Activated B cell treated with CpG ODN at 0.5 μM for 24 hours (primary cell): ENCODE results near the gene SNCB. TPM values are rescaled to one million over a fixed set of nuclear protein-coding genes. Genes with fewer than 3 reads are reported as not detected.

Source experiments
- ATAC-seq: fragments of 200-7000 bp; cut with Tn5 transposase; one replicate; pipeline ENCODE4 v1.10.0; 2021; ENCODE audit warnings: low read depth, mild to moderate bottlenecking, moderate library complexity
- CTCF ChIA-PET: fragments of 350-600 bp; sonication (Branson Sonifier 250); formaldehyde crosslinking; loops from one replicate; lab custom pipeline; 2021; ENCODE audit warnings: antibody characterized with exemption; lab: Charles Lee
- POLR2A ChIA-PET: fragments of 350-600 bp; sonication (Branson Sonifier 250); formaldehyde crosslinking; loops from one replicate; lab custom pipeline; 2021; ENCODE audit warnings: antibody characterized with exemption; lab: Charles Lee
- DNase-seq: peaks from one replicate; pipeline ENCODE4 v3.0.0; 2022
- H3K27ac Mint-ChIP-seq: one replicate; pipeline ENCODE4 v1.8.0; 2020; ENCODE audit warnings: mixed read lengths
- H3K27me3 Mint-ChIP-seq: one replicate; pipeline ENCODE4 v1.8.0; 2021; ENCODE audit warnings: mixed read lengths
- H3K36me3 Mint-ChIP-seq: one replicate; pipeline ENCODE4 v1.8.0; 2021; ENCODE audit warnings: low read depth, mixed read lengths
- H3K4me1 Mint-ChIP-seq: one replicate; pipeline ENCODE4 v1.8.0; 2021; ENCODE audit warnings: mixed read lengths
- H3K4me3 Mint-ChIP-seq: one replicate; pipeline ENCODE4 v1.8.0; 2020; ENCODE audit warnings: mild to moderate bottlenecking, mixed read lengths
- H3K9me3 Mint-ChIP-seq: one replicate; pipeline ENCODE4 v1.8.0; 2020; ENCODE audit warnings: mixed read lengths
- CTCF ChIP-seq: fragments of 200-600 bp; IDR thresholded peaks from one replicate; pipeline ENCODE4 v1.8.0; 2022; ENCODE audit warnings: antibody characterized with exemption, mild to moderate bottlenecking
- intact Hi-C: fragments of 100-400 bp; cut with micrococcal nuclease; formaldehyde crosslinking; loops from one replicate; pipeline ENCODE4 v1.15.1; 2024
- total RNA-seq: library from RNA; stranded (reverse); gene quantifications from 2 replicates; pipeline ENCODE4 v1.2.3, GENCODE V29; 2022

The SNCB gene
- total RNA-seq, 1 donor from 2014 or later = not detected

- DNase-seq (no peak), ATAC-seq (no peak)
- intact Hi-C loops = no loop called here
- peaks cover 9% of the 10 kb centered on the region for H3K4me1 Mint-ChIP-seq
- no peak for TF ChIP-seq CTCF
- H3K27ac Mint-ChIP-seq = no peak overlapping the region
- no peaks in the 10 kb centered on the region for H3K36me3 Mint-ChIP-seq
- POLR2A ChIA-PET = interaction anchor here (0.9 to 1.0 kb wide), 3 partner anchors 26 to 85 kb away, joined by 3 to 4 read pairs (median 3); partner anchors contain the start of genes RNF44 and TSPAN17
- CTCF ChIA-PET = interaction anchor here (1.1 to 1.4 kb wide), 2 partner anchors 9 to 39 kb away, joined by 3 to 4 read pairs; partner anchors contain the start of genes EIF4E1B and SNCB
- peaks cover 46% of the 10 kb centered on the region for H3K27me3 Mint-ChIP-seq
- H3K4me3 Mint-ChIP-seq = no peak overlapping the region
- H3K9me3 Mint-ChIP-seq = no peaks in the 10 kb centered on the region
Measured at GRCh38 chr5:176621661-176622079, 8.7 kb downstream of the SNCB start.

GRCh38 chr5:176620333-176620981 is 9.9 kb downstream of the SNCB start:
- Mint-ChIP-seq H3K36me3 (no peaks in the 10 kb centered on the region), H3K4me3 (peak overlapping the region; percentile 71), H3K4me1 (peaks cover 9% of the 10 kb centered on the region), H3K27ac (no peak overlapping the region), H3K9me3 (no peaks in the 10 kb centered on the region), H3K27me3 (peaks cover 55% of the 10 kb centered on the region)
- ChIA-PET POLR2A (interaction anchor here (0.9 kb wide), 1 partner anchor 27 kb away, joined by 3 read pairs; the partner anchor contains the start of gene TSPAN17), CTCF (no interaction called here)
- intact Hi-C loops = no loop called here
- TF ChIP-seq CTCF = no peak
- DNase-seq (no peak), ATAC-seq (no peak)

GRCh38 chr5:176619569-176620332 is 10.6 kb downstream of the SNCB start:
- intact Hi-C loops = loop anchor here (1.0 kb wide), 2 partner anchors 11 to 45 kb away; partner anchors contain the start of genes EIF4E1B and SNCB
- no peak overlapping the region for H3K4me3 Mint-ChIP-seq
- ChIA-PET CTCF (no interaction called here), POLR2A (no interaction called here)
- no peaks in the 10 kb centered on the region for H3K9me3 Mint-ChIP-seq
- no peak for DNase-seq
- ATAC-seq = no peak
- H3K4me1 Mint-ChIP-seq = peaks cover 9% of the 10 kb centered on the region
- peaks cover 58% of the 10 kb centered on the region for H3K27me3 Mint-ChIP-seq
- H3K27ac Mint-ChIP-seq = no peak overlapping the region
- no peak for TF ChIP-seq CTCF
- H3K36me3 Mint-ChIP-seq = no peaks in the 10 kb centered on the region

GRCh38 chr5:176619203-176619568 is 11.1 kb downstream of the SNCB start:
- TF ChIP-seq CTCF = no peak
- no peaks in the 10 kb centered on the region for H3K36me3 Mint-ChIP-seq
- no peaks in the 10 kb centered on the region for H3K9me3 Mint-ChIP-seq
- H3K27me3 Mint-ChIP-seq = peaks cover 57% of the 10 kb centered on the region
- no peak overlapping the region for H3K27ac Mint-ChIP-seq
- peaks cover 9% of the 10 kb centered on the region for H3K4me1 Mint-ChIP-seq
- H3K4me3 Mint-ChIP-seq = peak overlapping the region; percentile 24
- ATAC-seq (peak; percentile 96), DNase-seq (peak; percentile 50)
- CTCF ChIA-PET = no interaction called here
- POLR2A ChIA-PET = no interaction called here
- intact Hi-C loops = loop anchor here (1.0 kb wide), 2 partner anchors 11 to 45 kb away; partner anchors contain the start of genes EIF4E1B and SNCB

GRCh38 chr5:176618783-176619182 is 11.6 kb downstream of the SNCB start:
- CTCF ChIA-PET = no interaction called here
- Mint-ChIP-seq H3K9me3 (no peaks in the 10 kb centered on the region), H3K27me3 (peaks cover 54% of the 10 kb centered on the region), H3K4me1 (peaks cover 9% of the 10 kb centered on the region), H3K36me3 (no peaks in the 10 kb centered on the region), H3K27ac (no peak overlapping the region), H3K4me3 (peak overlapping the region; percentile 24)
- DNase-seq = no peak
- POLR2A ChIA-PET = no interaction called here
- ATAC-seq = no peak
- TF ChIP-seq CTCF = no peak
- intact Hi-C loops = loop anchor here (1.0 kb wide), 2 partner anchors 12 to 44 kb away; partner anchors contain the start of genes EIF4E1B and SNCB
